ENCODE results near the gene APH1B.

The APH1B gene

DNA sequence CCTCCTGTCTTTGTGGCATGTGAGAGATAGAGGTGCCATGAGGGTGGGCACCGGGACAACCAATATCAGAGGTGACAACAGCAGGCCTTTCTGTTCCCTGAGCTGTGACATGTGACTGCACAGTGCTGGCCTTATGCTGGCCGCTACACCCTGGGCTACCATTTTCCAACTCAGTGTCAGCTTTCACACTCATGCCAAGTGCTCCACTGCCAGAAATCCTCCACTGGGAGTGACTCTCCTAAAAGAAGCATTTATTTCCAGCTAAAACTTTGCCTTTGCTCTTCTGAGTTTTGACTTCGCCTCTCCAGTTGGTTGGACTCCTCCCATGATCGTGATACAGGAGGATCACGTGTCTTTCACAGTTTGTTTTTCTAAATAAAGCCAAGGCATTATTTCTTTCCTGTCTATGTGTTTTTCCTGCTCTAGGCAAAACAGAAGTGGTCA lies 72.8 kb downstream of the APH1B start:
- no peak for DNase-seq (ENCODE audit: extremely low read depth in 1 of 2, low read depth in 1 of 2)

DNA sequence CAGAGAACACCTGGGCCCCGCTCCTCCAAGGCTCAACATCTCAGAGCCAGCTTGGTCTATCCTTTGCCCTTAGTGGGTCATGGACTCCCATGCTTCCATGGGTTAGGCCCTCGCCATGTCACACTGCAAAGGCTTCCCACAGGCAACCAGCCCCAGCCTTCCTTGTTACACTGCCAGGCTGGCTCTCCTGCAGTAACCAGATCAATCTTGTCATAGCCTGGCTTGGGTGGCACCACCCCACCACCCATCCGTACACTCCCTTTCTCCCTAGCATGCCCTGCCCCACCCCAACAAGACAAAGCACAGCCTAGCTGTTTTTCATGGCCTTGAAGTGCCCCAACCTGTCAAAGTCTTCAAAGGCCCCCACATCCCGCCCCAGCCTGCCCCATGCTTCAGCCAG lies 73.8 kb downstream of the APH1B start:
- no peak for DNase-seq (ENCODE audit: extremely low read depth in 1 of 2, low read depth in 1 of 2)

DNA sequence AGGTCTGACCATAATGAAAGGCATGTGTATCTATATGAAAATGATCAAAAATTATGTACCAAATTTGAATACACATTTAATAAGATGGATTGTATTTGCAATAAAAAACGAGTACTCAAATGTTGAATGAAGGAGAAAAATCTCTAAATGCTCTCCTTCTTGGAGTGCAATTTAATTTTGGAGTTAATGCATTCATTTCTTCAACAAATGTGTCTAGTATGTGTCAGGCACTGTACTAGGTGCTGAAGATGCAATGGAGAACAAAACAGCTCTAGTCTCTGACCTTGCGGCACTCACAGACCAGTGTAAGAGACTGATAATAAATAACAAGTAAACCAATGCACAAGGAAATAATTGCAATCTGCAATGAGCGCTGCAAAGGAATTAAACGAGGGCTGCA lies 75.4 kb downstream of the APH1B start:
- DNase-seq (ENCODE audit: extremely low read depth in 1 of 2, low read depth in 1 of 2) = no peak

GRCh38 chr15:63353261-63353660 lies 75.9 kb downstream of the APH1B start:
- no peak for DNase-seq (ENCODE audit: extremely low read depth in 1 of 2, low read depth in 1 of 2)

- DNase-seq (ENCODE audit: extremely low read depth in 1 of 2, low read depth in 1 of 2) = no peak
Measured at GRCh38 chr15:63353887-63354286, 76.5 kb downstream of the APH1B start.

GRCh38 chr15:63354821-63355650 lies 77.6 kb downstream of the APH1B start:
- no peak for DNase-seq (ENCODE audit: extremely low read depth in 1 of 2, low read depth in 1 of 2)

GRCh38 chr15:63357061-63357460 lies 79.7 kb downstream of the APH1B start:
- no peak for DNase-seq (ENCODE audit: extremely low read depth in 1 of 2, low read depth in 1 of 2)

DNA sequence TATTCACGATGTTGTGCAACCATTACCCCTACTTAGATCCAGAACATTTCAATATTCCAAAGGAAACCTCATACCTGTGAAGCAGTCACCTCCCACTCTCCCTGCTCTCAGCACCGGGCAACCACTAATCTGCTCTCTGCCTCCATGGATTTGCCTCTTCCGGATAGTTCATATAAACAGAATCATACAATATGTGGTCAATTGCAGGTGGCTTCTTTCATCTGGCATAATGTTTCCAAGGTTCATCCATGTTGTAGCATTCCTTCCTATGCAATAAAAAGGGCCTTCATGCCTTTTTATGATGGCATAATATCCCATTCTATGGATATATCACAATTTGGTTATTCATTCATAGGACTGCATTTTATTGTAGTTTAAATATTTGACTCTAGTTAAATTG lies 80.3 kb downstream of the APH1B start:
- DNase-seq (ENCODE audit: extremely low read depth in 1 of 2, low read depth in 1 of 2) = no peak

DNA sequence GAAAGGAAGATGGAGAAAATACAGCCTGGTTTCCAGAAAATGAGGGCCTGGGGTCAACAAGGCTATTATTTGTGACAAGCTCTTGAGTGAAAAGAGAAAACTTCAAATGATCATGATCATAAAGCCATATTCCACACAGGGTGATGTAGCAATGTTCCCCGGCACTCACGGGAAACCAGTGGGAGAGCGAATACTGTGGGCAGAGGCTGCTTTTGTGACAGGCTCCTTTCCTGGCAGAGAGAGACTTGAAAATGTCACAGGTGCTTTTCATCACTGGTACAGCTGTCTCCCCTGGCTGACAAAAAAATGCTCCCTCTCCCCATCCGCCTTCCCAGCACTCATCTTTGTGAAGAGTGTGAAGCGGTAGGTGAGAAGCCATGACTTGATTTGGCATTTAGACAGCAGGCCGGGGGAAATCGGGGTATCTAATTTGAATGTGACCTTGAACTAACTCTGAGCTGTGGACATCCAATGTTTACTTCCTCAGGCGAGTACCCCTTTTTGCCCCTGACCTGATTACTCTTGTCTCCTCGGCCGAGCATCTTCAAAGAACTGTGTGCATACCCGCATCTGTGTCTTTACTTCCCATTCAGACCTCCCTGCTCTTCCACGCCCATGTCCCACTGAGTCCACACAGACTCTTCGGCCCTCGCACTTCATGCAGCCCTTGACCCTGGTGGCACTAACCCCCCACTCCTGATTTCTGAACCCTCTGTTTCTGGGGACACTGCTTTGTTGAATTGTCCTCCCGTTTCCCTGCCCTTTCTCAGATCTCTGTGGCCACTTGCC lies 81.0 kb downstream of the APH1B start:
- no peak for DNase-seq (ENCODE audit: extremely low read depth in 1 of 2, low read depth in 1 of 2)

Data from stimulated activated CD8-positive, alpha-beta memory T cell treated with anti-CD3 and anti-CD28 coated beads, Interleukin-7, amount 100 ng/mL, for 48 hours (primary cell).